ENCODE results near the gene MACF1. TPM values are rescaled to one million over a fixed set of nuclear protein-coding genes. Genes with fewer than 3 reads are reported as not detected.
A peak's percentile ranks its signal among the peaks of the same experiment; 100 is the strongest.

The MACF1 gene
- total RNA-seq, 1 donor from 2014 or later = 226 TPM

DNA sequence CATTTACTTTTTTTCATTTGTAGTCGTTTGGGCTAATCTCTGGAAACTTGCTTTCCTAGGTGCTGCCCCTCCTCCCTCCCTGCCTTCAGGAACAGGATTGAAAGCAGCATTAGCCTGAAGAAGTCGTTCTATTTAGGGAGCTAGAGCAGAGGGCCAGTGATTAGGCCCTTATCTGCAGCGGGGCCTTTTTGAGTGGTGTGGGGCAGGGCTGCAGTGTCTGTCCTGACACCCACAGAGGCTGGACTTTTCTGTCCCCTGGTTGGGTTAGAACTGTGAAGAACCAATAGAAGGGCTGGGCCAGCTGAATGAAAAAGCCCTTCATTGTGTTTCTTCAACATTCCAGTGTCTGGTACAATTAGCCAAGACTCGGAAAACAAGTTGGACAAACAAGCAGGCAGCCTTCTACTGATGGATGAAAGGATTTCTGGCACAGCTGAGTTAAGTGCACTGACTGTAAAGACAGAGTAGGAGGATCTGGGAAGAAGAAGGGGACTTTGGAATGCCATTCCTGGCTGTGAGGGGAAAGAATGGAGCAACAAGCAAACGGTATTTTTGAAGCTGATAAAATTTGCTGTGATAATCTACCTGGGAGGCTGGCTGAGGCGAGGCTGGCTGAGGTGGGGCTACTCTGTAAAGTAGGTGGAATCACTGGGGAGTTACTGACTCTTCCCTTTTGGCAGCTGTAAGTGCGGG is 9.7 kb downstream of the MACF1 start:
- peak overlapping the region; percentile 34 for H3K27ac ChIP-seq (ENCODE audit: low read depth, low read length)
- no peaks in the 10 kb centered on the region for H3K36me3 ChIP-seq (ENCODE audit: control insufficient read depth in 3 of 3, insufficient read depth in 3 of 3, low read length in 3 of 3)
- H3K4me3 ChIP-seq (ENCODE audit: low read length in 3 of 3) = no peak overlapping the region
- no peaks in the 10 kb centered on the region for H3K9me3 ChIP-seq (ENCODE audit: control insufficient read depth in 3 of 3, low read length in 3 of 3)
- no peaks in the 10 kb centered on the region for H3K27me3 ChIP-seq (ENCODE audit: control insufficient read depth in 3 of 3, insufficient read depth in 3 of 3, low read length in 3 of 3)
- H3K4me1 ChIP-seq (ENCODE audit: control insufficient read depth in 3 of 3, insufficient read depth in 3 of 3, low read length in 3 of 3) = peaks cover 14 to 23% (median 20%) of the 10 kb centered on the region in 3 donors
- peak overlapping the region in 2 of 3 donors; percentile 38 to 60 for H3K9ac ChIP-seq (ENCODE audit: low read depth in 1 of 3, low read length in 3 of 3)

DNA sequence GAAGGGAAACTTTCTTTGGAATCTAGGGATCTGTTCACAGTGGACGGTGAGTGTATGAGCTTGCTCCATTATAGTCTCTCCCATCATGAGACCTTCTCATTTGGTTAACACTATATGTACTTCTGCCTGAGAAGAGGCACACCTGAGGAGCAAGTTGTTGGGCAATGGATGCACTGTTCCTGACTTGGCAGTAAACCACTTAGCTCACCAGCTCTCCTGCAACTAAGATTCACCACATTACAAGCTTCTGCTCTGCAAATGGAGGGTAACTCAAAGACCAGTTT is 10.2 kb downstream of the MACF1 start:
- Histone ChIP-seq H3K4me1 (ENCODE audit: control insufficient read depth in 3 of 3, insufficient read depth in 3 of 3, low read length in 3 of 3) (peaks cover 14 to 23% (median 20%) of the 10 kb centered on the region in 3 donors), H3K36me3 (ENCODE audit: control insufficient read depth in 3 of 3, insufficient read depth in 3 of 3, low read length in 3 of 3) (no peaks in the 10 kb centered on the region), H3K4me3 (ENCODE audit: low read length in 3 of 3) (no peak overlapping the region), H3K27me3 (ENCODE audit: control insufficient read depth in 3 of 3, insufficient read depth in 3 of 3, low read length in 3 of 3) (no peaks in the 10 kb centered on the region), H3K27ac (ENCODE audit: low read depth, low read length) (peak overlapping the region; percentile 34), H3K9ac (ENCODE audit: low read depth in 1 of 3, low read length in 3 of 3) (no peak overlapping the region), H3K9me3 (ENCODE audit: control insufficient read depth in 3 of 3, low read length in 3 of 3) (no peaks in the 10 kb centered on the region)

DNA sequence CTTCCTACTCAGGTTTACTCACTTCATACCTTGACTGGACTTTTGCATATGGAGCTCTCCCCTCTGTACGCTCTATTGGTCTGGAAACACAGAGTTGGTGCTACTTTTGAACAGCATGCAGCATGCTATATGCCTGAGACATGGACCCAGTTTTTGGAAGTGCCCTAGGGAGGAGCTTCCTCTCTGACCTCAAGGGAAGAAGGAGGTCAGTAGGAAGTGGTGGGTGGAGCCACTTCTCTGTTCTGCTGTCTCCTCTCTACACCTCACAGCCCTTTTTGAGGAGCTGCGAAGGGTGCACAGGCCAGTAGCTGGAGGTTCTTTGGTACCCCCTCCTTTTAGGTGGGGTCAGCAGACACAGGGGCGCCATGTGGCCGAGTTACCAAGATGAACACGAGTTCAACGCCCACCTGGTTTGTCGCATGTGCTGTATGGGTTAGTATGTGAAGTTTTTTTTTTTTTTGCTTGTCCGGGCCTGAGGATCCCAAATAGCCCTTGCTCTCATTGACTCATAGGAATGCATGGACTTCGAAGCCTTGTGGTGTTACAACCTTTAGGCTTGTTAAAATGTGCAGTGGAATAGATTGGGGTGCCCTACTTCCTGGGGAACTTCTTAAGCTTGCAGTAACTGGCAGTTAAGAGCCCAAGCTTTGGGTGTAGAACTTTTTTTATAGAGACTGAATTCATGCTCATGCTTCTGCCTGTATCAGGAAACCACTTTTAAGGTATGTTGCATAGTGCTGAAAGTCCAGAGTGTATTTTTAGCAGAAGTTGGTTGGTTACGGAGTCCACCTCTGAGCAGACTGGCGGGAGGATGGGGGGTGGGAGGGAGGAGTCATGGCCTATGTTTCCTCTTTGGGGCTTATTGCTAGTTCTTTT is 10.7 kb downstream of the MACF1 start:
- no peak overlapping the region for H3K9ac ChIP-seq (ENCODE audit: low read depth in 1 of 3, low read length in 3 of 3)
- H3K27me3 ChIP-seq (ENCODE audit: control insufficient read depth in 3 of 3, insufficient read depth in 3 of 3, low read length in 3 of 3) = no peaks in the 10 kb centered on the region
- H3K27ac ChIP-seq (ENCODE audit: low read depth, low read length) = no peak overlapping the region
- H3K36me3 ChIP-seq (ENCODE audit: control insufficient read depth in 3 of 3, insufficient read depth in 3 of 3, low read length in 3 of 3) = no peaks in the 10 kb centered on the region
- peaks cover 14 to 23% (median 20%) of the 10 kb centered on the region in 3 donors for H3K4me1 ChIP-seq (ENCODE audit: control insufficient read depth in 3 of 3, insufficient read depth in 3 of 3, low read length in 3 of 3)
- H3K9me3 ChIP-seq (ENCODE audit: control insufficient read depth in 3 of 3, low read length in 3 of 3) = no peaks in the 10 kb centered on the region
- no peak overlapping the region for H3K4me3 ChIP-seq (ENCODE audit: low read length in 3 of 3)

DNA sequence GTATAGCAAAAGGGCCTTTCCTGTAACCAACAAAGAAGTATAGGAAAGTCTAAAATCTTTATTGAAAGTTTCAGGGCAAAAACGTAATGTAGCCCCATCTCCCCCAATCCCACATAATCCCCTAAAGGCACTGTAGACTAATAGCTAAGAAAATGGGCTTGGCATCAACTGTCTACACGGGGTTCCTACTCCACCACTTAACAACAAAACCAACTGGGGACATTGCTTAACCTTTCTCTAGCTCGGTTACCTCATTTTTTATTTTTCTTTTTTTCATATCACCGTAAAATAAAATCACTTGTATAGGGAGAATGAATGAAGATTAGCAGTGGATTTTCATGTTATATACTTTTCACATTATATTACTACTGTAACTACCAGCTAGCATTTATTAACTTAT is 12.3 kb downstream of the MACF1 start:
- H3K4me3 ChIP-seq (ENCODE audit: low read length in 3 of 3) = no peak overlapping the region
- H3K36me3 ChIP-seq (ENCODE audit: control insufficient read depth in 3 of 3, insufficient read depth in 3 of 3, low read length in 3 of 3) = no peaks in the 10 kb centered on the region
- no peaks in the 10 kb centered on the region for H3K27me3 ChIP-seq (ENCODE audit: control insufficient read depth in 3 of 3, insufficient read depth in 3 of 3, low read length in 3 of 3)
- no peaks in the 10 kb centered on the region for H3K9me3 ChIP-seq (ENCODE audit: control insufficient read depth in 3 of 3, low read length in 3 of 3)
- no peak overlapping the region for H3K9ac ChIP-seq (ENCODE audit: low read depth in 1 of 3, low read length in 3 of 3)
- no peak overlapping the region for H3K27ac ChIP-seq (ENCODE audit: low read depth, low read length)
- peaks cover 14 to 23% (median 20%) of the 10 kb centered on the region in 3 donors for H3K4me1 ChIP-seq (ENCODE audit: control insufficient read depth in 3 of 3, insufficient read depth in 3 of 3, low read length in 3 of 3)

DNA sequence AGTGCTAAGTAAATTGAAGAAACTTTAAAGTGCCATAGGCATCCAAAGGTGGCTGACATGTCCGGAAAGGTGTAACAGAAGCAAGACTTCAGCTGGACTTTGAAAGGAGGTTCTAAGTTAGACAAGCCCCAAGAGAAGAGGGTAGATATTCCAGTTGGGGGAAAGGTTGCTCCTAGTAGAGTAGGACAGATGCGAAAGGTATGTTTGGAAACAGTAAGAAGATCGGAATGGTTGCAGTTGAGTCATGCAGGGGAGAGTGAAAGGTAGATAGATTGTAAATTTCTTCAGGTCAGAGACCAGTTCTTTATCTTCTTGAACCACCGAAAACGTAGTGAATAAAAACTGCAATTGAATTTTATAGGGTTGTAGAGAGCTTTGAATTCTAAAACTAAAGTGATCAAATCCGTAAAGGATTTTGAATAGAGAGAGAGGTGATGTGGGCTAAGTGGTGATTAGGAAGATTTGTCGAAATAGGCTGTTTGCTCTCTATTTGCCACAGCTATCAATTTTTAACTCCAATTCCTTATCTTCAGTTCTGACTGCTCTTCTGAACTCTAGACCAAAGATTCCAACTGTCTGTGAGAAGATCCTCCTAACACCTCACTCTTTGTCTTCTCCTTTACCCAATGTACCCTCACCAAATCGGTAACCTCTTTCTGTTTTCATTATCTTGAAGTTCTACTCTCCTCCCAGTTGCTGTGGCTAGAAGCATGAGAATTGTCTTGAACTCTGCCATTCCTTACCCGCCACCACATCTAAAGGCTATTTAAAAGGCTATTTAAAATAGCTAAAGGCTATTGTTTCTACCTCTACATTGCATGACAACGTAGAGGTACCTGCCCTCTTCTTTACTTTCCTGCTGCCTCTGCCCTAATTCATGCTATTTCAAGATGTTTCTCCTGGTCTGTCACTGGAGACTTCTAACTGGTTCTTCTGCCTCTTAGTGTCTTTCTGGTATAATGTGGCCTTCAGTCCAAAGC is 16.7 kb downstream of the MACF1 start:
- Histone ChIP-seq H3K4me3 (ENCODE audit: low read length in 3 of 3) (no peak overlapping the region), H3K27me3 (ENCODE audit: control insufficient read depth in 3 of 3, insufficient read depth in 3 of 3, low read length in 3 of 3) (no peaks in the 10 kb centered on the region), H3K36me3 (ENCODE audit: control insufficient read depth in 3 of 3, insufficient read depth in 3 of 3, low read length in 3 of 3) (no peaks in the 10 kb centered on the region), H3K9ac (ENCODE audit: low read depth in 1 of 3, low read length in 3 of 3) (no peak overlapping the region), H3K9me3 (ENCODE audit: control insufficient read depth in 3 of 3, low read length in 3 of 3) (no peaks in the 10 kb centered on the region), H3K4me1 (ENCODE audit: control insufficient read depth in 3 of 3, insufficient read depth in 3 of 3, low read length in 3 of 3) (peaks cover 0 to 6% (median 0%) of the 10 kb centered on the region in 3 donors), H3K27ac (ENCODE audit: low read depth, low read length) (no peak overlapping the region)

DNA sequence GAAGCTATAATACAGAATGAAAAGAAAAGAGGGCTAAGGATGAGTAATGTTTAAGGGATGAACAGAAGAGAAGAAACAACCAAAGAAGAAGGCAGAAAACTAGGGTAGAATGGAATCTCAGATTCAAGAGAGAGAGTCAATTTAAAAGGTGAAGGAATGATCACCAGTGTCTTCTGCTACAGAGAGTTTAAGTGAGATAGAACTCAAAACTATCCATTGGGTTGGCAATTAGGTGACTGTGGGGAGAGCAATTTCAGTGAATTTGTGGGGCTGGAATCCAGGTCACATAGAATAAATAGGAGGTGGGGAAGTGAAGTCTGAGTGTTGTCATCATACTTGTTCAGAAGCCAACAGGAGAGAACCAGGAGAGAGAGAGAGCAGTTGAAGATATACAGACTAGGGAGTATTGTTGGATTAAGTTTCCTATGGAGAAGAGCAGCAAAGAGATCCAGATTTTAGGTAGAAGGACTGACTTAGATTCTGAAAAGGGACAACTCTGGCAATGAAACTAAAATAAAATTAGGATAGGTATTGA is 19.9 kb downstream of the MACF1 start:
- Histone ChIP-seq H3K36me3 (ENCODE audit: control insufficient read depth in 3 of 3, insufficient read depth in 3 of 3, low read length in 3 of 3) (no peaks in the 10 kb centered on the region), H3K27me3 (ENCODE audit: control insufficient read depth in 3 of 3, insufficient read depth in 3 of 3, low read length in 3 of 3) (no peaks in the 10 kb centered on the region), H3K4me1 (ENCODE audit: control insufficient read depth in 3 of 3, insufficient read depth in 3 of 3, low read length in 3 of 3) (peaks cover 0 to 6% (median 0%) of the 10 kb centered on the region in 3 donors), H3K9me3 (ENCODE audit: control insufficient read depth in 3 of 3, low read length in 3 of 3) (no peaks in the 10 kb centered on the region), H3K4me3 (ENCODE audit: low read length in 3 of 3) (no peak overlapping the region), H3K27ac (ENCODE audit: low read depth, low read length) (no peak overlapping the region), H3K9ac (ENCODE audit: low read depth in 1 of 3, low read length in 3 of 3) (no peak overlapping the region)

DNA sequence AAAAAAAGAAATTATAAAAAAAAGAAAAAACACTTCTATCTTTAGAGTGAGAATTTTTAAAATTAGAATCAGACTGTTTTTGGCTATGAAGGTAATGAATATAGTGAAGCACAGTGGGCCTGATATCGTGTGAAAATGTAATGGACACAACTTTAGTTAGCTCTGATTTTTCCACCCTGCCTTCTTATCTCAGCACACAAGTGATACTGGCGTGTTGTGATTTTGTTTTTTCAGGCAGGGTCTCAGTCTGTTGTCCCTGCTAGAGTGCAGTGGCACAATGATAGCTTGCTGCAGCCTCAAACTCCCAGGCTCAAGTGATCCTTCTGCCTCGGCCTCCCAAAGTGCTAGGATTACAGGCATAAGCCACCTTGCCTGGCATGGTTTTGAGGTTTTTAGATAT is 22.3 kb downstream of the MACF1 start:
- Histone ChIP-seq H3K9ac (ENCODE audit: low read depth in 1 of 3, low read length in 3 of 3) (no peak overlapping the region), H3K36me3 (ENCODE audit: control insufficient read depth in 3 of 3, insufficient read depth in 3 of 3, low read length in 3 of 3) (no peaks in the 10 kb centered on the region), H3K27me3 (ENCODE audit: control insufficient read depth in 3 of 3, insufficient read depth in 3 of 3, low read length in 3 of 3) (no peaks in the 10 kb centered on the region), H3K4me1 (ENCODE audit: control insufficient read depth in 3 of 3, insufficient read depth in 3 of 3, low read length in 3 of 3) (peaks cover 11 to 16% (median 12%) of the 10 kb centered on the region in 3 donors), H3K4me3 (ENCODE audit: low read length in 3 of 3) (no peak overlapping the region), H3K27ac (ENCODE audit: low read depth, low read length) (no peak overlapping the region), H3K9me3 (ENCODE audit: control insufficient read depth in 3 of 3, low read length in 3 of 3) (no peaks in the 10 kb centered on the region)

DNA sequence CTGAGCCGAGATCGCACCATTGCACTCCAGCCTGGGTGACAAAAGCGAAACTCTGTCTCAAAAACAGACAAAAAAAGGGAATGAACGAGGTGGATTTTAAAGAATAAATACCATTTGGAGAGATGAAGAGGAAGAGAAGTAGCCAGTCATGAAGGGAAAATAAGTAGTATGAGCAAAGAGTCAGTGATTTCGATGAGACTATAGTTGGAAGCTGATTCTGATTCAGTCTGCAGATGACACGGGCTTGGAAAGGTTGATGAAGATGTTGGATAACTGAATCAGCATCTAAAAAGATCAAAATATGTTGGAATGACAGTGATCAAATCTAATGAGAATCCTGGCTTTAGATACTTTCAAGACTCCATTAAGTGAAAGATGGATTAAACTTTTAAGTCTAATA is 23.8 kb downstream of the MACF1 start:
- no peak overlapping the region for H3K4me3 ChIP-seq (ENCODE audit: low read length in 3 of 3)
- no peak overlapping the region for H3K9ac ChIP-seq (ENCODE audit: low read depth in 1 of 3, low read length in 3 of 3)
- H3K4me1 ChIP-seq (ENCODE audit: control insufficient read depth in 3 of 3, insufficient read depth in 3 of 3, low read length in 3 of 3) = peaks cover 6 to 16% (median 11%) of the 10 kb centered on the region in 3 donors
- H3K9me3 ChIP-seq (ENCODE audit: control insufficient read depth in 3 of 3, low read length in 3 of 3) = no peaks in the 10 kb centered on the region
- H3K36me3 ChIP-seq (ENCODE audit: control insufficient read depth in 3 of 3, insufficient read depth in 3 of 3, low read length in 3 of 3) = no peaks in the 10 kb centered on the region
- no peaks in the 10 kb centered on the region for H3K27me3 ChIP-seq (ENCODE audit: control insufficient read depth in 3 of 3, insufficient read depth in 3 of 3, low read length in 3 of 3)
- H3K27ac ChIP-seq (ENCODE audit: low read depth, low read length) = no peak overlapping the region

DNA sequence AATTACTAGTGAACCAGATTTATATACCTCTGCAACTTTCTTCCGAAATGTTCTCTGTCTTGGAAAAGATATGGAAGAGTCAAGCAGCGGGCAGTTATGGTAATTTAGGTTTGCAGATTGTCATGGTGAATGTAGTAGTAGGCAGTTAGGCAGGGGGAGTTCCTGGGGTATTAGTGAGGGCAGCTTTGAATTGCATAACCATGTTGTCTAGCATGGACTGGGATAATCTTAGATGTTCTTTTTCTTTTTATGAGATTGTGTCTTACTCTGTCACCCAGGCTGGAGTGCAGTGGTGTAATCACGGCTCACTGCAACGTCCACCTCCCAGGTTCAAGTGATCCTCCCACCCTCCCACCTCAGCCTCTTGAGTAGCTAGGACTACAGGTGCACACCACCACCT is 25.0 kb downstream of the MACF1 start:
- Histone ChIP-seq H3K4me1 (ENCODE audit: control insufficient read depth in 3 of 3, insufficient read depth in 3 of 3, low read length in 3 of 3) (peaks cover 6 to 16% (median 11%) of the 10 kb centered on the region in 3 donors), H3K9me3 (ENCODE audit: control insufficient read depth in 3 of 3, low read length in 3 of 3) (no peaks in the 10 kb centered on the region), H3K4me3 (ENCODE audit: low read length in 3 of 3) (no peak overlapping the region), H3K36me3 (ENCODE audit: control insufficient read depth in 3 of 3, insufficient read depth in 3 of 3, low read length in 3 of 3) (no peaks in the 10 kb centered on the region), H3K27ac (ENCODE audit: low read depth, low read length) (peak overlapping the region; percentile 52), H3K9ac (ENCODE audit: low read depth in 1 of 3, low read length in 3 of 3) (no peak overlapping the region), H3K27me3 (ENCODE audit: control insufficient read depth in 3 of 3, insufficient read depth in 3 of 3, low read length in 3 of 3) (no peaks in the 10 kb centered on the region)

Measured in skeletal muscle tissue (tissue), 4 donors.